ENCODE data around the gene WDR27.
"Not testable (repeated sequence)": the region's sequence is repeated elsewhere in the genome, so short reads cannot be mapped to it uniquely, and the experiment has no call there.

The WDR27 gene

GRCh38 chr6:169638388-169638787 is 63.4 kb downstream of the WDR27 start:
- no peak for DNase-seq

GRCh38 chr6:169635345-169635744 is 66.5 kb downstream of the WDR27 start:
- DNase-seq: no peak

- no peak for DNase-seq
Measured at GRCh38 chr6:169632841-169633240, 69.0 kb downstream of the WDR27 start.

- no peak for DNase-seq
Measured at GRCh38 chr6:169629256-169629655, 72.6 kb downstream of the WDR27 start.

GRCh38 chr6:169627736-169628607 is 73.9 kb downstream of the WDR27 start:
- DNase-seq: no peak

GRCh38 chr6:169626649-169627048 is 75.2 kb downstream of the WDR27 start:
- DNase-seq: no peak

- DNase-seq: no peak
Measured at GRCh38 chr6:169626169-169626568, 75.7 kb downstream of the WDR27 start.

- DNase-seq: no peak
Measured at GRCh38 chr6:169625376-169625775, 76.5 kb downstream of the WDR27 start.

- no peak for DNase-seq
Measured at GRCh38 chr6:169624785-169625184, 77.0 kb downstream of the WDR27 start.

GRCh38 chr6:169623975-169624374 is 77.9 kb downstream of the WDR27 start:
- DNase-seq: no peak

GRCh38 chr6:169623343-169623742 is 78.5 kb downstream of the WDR27 start:
- no peak for DNase-seq

GRCh38 chr6:169622618-169623017 is 79.2 kb downstream of the WDR27 start:
- no peak for DNase-seq

- DNase-seq: no peak
Measured at GRCh38 chr6:169621311-169621710, 80.5 kb downstream of the WDR27 start.

GRCh38 chr6:169620171-169621130 is 81.4 kb downstream of the WDR27 start:
- no peak for DNase-seq

- DNase-seq: no peak
Measured at GRCh38 chr6:169619650-169620049, 82.2 kb downstream of the WDR27 start.

GRCh38 chr6:169618526-169619490 is 83.0 kb downstream of the WDR27 start:
- no peak for DNase-seq

- DNase-seq: no peak
Measured at GRCh38 chr6:169617562-169617961, 84.3 kb downstream of the WDR27 start.

- DNase-seq: not testable (repeated sequence)
Measured at GRCh38 chr6:169608609-169609008, 93.2 kb downstream of the WDR27 start.

- DNase-seq: no peak
Measured at GRCh38 chr6:169604076-169604475, 97.8 kb downstream of the WDR27 start.

GRCh38 chr6:169601129-169601528 is 100.7 kb downstream of the WDR27 start:
- DNase-seq: not testable (repeated sequence)

- DNase-seq: no peak
Measured at GRCh38 chr6:169592558-169592957, 109.3 kb downstream of the WDR27 start.

- DNase-seq: no peak
Measured at GRCh38 chr6:169591616-169592015, 110.2 kb downstream of the WDR27 start.

Measured in NCI-H2171 (cell line).